ENCODE results near the gene SCEL.

DNA sequence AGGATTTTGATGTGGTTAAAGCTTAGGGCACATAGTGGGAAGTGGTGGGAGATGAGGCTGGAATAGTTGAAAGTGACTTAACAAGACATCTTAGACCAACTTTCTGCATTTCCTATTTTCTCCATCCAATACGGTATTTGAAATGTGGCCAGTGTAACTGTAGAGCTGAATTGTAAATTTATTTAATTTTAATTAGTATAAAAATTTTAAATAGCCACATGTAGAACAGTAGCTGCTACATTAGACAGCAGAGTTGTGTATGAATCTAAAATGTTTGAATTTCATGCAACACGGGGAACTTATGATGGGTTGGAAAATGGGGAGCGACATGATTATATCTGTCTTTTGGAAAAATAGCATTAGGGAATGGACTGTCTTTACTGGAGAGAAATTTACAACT, 7.1 kb upstream of the SCEL start:
- TF ChIP-seq, protein P1, sequence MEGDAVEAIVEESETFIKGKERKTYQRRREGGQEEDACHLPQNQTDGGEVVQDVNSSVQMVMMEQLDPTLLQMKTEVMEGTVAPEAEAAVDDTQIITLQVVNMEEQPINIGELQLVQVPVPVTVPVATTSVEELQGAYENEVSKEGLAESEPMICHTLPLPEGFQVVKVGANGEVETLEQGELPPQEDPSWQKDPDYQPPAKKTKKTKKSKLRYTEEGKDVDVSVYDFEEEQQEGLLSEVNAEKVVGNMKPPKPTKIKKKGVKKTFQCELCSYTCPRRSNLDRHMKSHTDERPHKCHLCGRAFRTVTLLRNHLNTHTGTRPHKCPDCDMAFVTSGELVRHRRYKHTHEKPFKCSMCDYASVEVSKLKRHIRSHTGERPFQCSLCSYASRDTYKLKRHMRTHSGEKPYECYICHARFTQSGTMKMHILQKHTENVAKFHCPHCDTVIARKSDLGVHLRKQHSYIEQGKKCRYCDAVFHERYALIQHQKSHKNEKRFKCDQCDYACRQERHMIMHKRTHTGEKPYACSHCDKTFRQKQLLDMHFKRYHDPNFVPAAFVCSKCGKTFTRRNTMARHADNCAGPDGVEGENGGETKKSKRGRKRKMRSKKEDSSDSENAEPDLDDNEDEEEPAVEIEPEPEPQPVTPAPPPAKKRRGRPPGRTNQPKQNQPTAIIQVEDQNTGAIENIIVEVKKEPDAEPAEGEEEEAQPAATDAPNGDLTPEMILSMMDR (IDR thresholded peaks at IDR 0.05), result no peak
- no peak for TF ChIP-seq POLR2AphosphoS5 (IDR thresholded peaks at IDR 0.05; ENCODE audit: insufficient read depth in 1 of 2, low read depth in 1 of 2)
